Fibroblast of mammary gland (primary cell): ENCODE data around the gene ARID3A.

ENCODE experiments used
- DNase-seq: peaks from one replicate; pipeline ENCODE4 v3.0.0-alpha.2; 2010; ENCODE audit warnings: low read depth
- H3K4me3 ChIP-seq: 2 replicates; pipeline ENCODE4 v1.5.1; 2011; ENCODE audit warnings: low read depth, mild to moderate bottlenecking, low read length, moderate library complexity; ENCODE audit not compliant: control insufficient read depth
- CTCF ChIP-seq: conservative IDR thresholded peaks from 2 replicates; pipeline ENCODE4 v1.5.1; 2011; ENCODE audit warnings: low read depth, low read length, inconsistent platforms; ENCODE audit not compliant: control insufficient read depth, insufficient read depth

ARID3A gene

DNA sequence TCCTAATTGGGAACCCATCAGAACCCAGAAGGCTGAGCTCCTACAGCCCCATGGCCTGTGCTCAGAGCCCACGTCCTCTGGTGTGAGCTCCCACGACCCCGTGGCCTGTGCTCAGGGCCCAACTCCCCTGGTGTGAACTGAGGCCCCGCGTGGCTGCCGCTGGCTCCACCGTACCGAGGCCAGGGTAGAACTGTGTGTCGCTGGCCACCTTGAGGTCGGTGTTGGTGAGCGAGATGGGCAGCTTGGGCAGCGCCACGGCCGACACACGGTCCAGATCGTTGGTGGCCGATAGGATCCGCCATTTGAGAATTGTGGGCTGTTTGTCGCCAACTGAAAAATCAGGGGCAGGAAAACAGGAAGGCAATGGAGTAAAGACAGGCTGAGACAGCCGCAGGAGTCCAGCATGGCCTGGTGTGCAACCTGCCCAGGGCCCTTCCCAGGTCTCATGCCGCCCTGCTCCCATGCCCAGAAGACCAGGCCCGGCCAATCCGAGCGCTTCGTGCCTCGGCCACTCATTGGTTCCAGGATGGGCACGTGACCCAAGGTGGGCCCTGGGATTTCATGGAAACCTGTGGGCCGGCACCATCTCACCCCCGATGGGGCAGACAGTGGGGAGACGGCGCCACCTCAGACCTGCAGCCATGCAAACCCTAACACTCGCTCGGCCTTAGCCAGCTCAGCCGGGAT, 44.3 kb upstream of the ARID3A start:
- no peak for DNase-seq
- no peak for TF ChIP-seq CTCF
- H3K4me3 ChIP-seq = no peak overlapping the region

GRCh38 chr19:882871-883497, 42.9 kb upstream of the ARID3A start:
- DNase-seq = no peak
- no peak overlapping the region for H3K4me3 ChIP-seq
- TF ChIP-seq CTCF = no peak

- DNase-seq = no peak
- TF ChIP-seq CTCF = no peak
Measured at GRCh38 chr19:883661-884211, 42.1 kb upstream of the ARID3A start.

DNA sequence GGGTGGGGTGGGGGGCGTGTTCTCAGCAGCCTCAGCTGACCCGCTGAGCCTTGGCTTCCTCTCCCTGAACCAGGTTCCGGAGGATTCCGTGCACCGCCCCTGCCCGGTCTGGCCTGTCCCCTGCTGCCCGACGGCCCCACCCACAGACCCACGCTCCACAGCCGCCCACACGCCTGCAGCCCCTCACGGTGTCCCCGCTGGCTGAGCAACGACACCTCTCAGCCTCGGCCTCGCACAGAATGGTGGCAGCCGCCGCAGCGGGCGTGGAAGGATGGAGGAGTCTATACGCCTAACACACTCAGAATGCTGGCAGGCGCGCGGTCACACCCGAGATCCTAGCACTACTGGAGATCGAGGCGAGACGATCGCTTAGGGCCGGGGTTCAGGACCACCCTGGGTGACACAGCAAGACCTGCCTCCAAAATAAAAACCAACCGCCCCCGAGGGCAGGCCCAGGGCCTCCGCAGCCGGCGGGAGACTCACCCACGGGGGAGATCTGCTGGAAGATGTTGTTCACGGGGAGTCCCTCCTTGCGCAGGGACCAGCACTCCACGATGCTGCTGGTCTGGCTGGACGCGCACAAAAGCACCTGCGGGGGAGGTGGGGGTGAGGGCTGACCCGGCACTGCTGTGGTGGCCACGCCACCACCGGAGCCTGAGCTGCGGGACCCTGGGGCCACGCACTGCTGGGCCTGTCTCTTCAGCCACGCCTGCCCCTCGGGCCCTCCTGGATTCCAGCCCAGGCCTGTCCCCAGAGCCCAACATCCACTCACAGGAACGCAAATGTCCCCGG, 41.2 kb upstream of the ARID3A start:
- DNase-seq = no peak
- no peak overlapping the region for H3K4me3 ChIP-seq
- TF ChIP-seq CTCF = no peak

More at GRCh38 chr19:883661-884211, 42.1 kb upstream of the ARID3A start:
- no peak overlapping the region for H3K4me3 ChIP-seq

DNA sequence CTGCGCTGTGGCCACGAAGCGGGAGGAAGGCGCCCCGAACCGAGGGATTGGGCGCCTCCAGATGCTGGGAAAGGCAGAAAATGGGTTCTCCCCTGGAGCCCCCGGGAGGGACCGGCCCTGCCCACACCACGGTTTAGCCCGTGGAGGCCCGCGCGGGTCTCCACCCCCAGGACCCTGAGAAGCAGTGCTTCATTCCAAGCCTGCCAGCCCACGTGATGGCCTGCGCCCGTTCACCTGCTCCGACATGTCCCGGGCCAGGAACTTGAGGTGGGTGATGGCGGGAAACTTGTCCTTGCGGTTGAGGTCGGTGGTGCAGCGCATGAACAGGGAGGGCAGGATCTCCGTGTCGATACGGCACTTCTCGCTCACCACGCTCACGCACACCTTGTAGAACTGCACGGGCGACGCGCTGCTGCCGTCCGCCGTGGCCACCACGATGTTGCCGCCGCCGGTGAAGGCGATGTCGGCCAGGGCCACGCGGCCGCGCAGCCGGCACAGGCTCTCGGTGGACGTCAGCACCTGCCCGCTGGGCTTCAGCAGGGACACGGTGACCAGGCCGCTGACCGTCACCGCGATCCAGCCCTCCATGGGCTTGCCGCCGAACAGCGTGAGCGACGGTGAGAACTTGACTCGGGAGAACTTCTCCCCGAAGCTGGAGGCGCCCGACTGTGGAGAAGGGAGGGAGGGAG, 40.2 kb upstream of the ARID3A start:
- no peak for DNase-seq
- no peak overlapping the region for H3K4me3 ChIP-seq
- no peak for TF ChIP-seq CTCF

DNA sequence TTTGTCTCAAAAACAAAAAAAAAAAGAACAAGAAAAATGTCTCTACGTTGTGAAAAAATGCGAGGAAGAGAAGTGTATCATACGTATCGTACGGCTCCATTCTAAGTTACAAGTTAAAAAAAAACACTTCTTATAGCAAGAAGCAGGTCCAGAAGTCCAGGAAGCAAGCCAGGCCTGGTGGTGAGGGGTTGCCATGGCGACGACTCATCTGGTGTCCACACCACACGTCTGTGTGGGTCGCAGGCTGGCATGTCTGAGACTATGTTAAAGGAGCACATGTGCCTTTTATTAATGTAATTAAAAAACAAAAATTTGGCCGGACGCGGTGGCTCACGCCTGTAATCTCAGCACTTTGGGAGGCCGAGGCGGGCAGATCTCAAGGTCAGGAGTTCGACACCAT, 38.8 kb upstream of the ARID3A start:
- no peak overlapping the region for H3K4me3 ChIP-seq
- no peak for TF ChIP-seq CTCF
- peak; percentile 70 for DNase-seq
